ENCODE data around the gene PRG2. TPM values are rescaled to one million over a fixed set of nuclear protein-coding genes. Genes with fewer than 3 reads are reported as not detected.
"Not testable (repeated sequence)": the region's sequence is repeated elsewhere in the genome, so short reads cannot be mapped to it uniquely, and the experiment has no call there.

Gene PRG2
- total and polyA plus RNA-seq, 2 donors (not counting 1 experiment from before 2014, with no cell fraction given), result 0.07 TPM; not detected in 1

GRCh38 chr11:57338142-57338541 lies 52.3 kb downstream of the PRG2 start, which contains the start of gene P2RX3:
P2RX3 (plus strand) TSS chr11:57338352; CDS start chr11:57338551, 199 bp downstream.
- H3K4me1 Mint-ChIP-seq, result peaks cover 26% of the 10 kb centered on the region
- Histone ChIP-seq H3K4me2 (replicated peaks; ENCODE audit: low read depth, low read length, poor library complexity, severe bottlenecking) (no peak within 1 kb of the TSS), H4K20me1 (ENCODE audit: control insufficient read depth, insufficient read depth, low read length, poor library complexity, severe bottlenecking) (no peaks in the 10 kb centered on the region), H3K9me3 (ENCODE audit: control extremely low read depth in 1 of 3, control insufficient read depth in 2 of 3, insufficient read depth in 1 of 3, low read length in 2 of 3) (no peaks in the 10 kb centered on the region), H3K9ac (ENCODE audit: low read length) (no peak within 1 kb of the TSS), H3K27me3 (replicated peaks in 1 of 4; ENCODE audit: control extremely low read depth in 1 of 4, control insufficient read depth in 3 of 4, insufficient read depth in 4 of 4, low read length in 3 of 4) (no peaks in the 10 kb centered on the region), H3K27ac (ENCODE audit: low read length in 2 of 2) (no peak within 1 kb of the TSS), H3K4me3 (ENCODE audit: control extremely low read depth in 1 of 5, extremely low read depth in 1 of 5, insufficient read depth in 1 of 5, low read depth in 2 of 5, low read length in 4 of 5) (no peak within 1 kb of the TSS), H2AFZ (ENCODE audit: insufficient read depth, low read depth, low read length, poor library complexity, severe bottlenecking) (no peak within 1 kb of the TSS), H3K36me3 (replicated peaks in 1 of 2; ENCODE audit: control extremely low read depth in 1 of 2, control insufficient read depth in 1 of 2, extremely low read depth in 1 of 2, insufficient read depth in 2 of 2, low read length in 1 of 2) (peaks cover 0 to 9% of the 10 kb centered on the region in 2 experiments), H3K79me2 (ENCODE audit: control insufficient read depth, insufficient read depth, low read length) (peaks cover 28% of the 10 kb centered on the region), H3K4me1 (ENCODE audit: control insufficient read depth in 2 of 2, insufficient read depth in 2 of 2, low read length in 2 of 2) (peaks cover 17 to 23% of the 10 kb centered on the region in 2 donors)
- H3K27ac Mint-ChIP-seq, result peak within 1 kb of the TSS; percentile 72
- TF ChIP-seq EZH2 (IDR thresholded peaks at IDR 0.05; ENCODE audit: borderline replicate concordance, insufficient read depth, low read depth, low read length, poor library complexity, severe bottlenecking) (no peak), CTCF (IDR thresholded peaks at IDR 0.05) (no peak)
- H3K27me3 Mint-ChIP-seq, result peaks cover 11% of the 10 kb centered on the region
- intact Hi-C loops (cut with micrococcal nuclease), result loop anchor here (5.0 kb wide), 2 partner anchors 89 to 329 kb away; partner anchors contain the start of genes SLC43A3 and ZDHHC5
- WGBS (ENCODE audit: insufficient coverage), result 86% methylated on average over 4 of the region's 4 CpGs
- ATAC-seq (ENCODE audit: low read depth) (no peak), DNase-seq (no peak)
- no peak within 1 kb of the TSS for H3K4me3 Mint-ChIP-seq
- no peaks in the 10 kb centered on the region for H3K9me3 Mint-ChIP-seq (ENCODE audit: insufficient read depth)
- ChIA-PET POLR2A (no interaction called here), CTCF (interaction anchor here (0.8 to 1.3 kb wide), 3 partner anchors 11 to 305 kb away, joined by 3 to 6 read pairs (median 4); no protein-coding TSS in a partner anchor)

GRCh38 chr11:57336856-57337255 lies 53.6 kb downstream of the PRG2 start:
- H3K4me3 ChIP-seq (ENCODE audit: control extremely low read depth in 1 of 5, extremely low read depth in 1 of 5, insufficient read depth in 1 of 5, low read depth in 2 of 5, low read length in 4 of 5); H3K9me3 Mint-ChIP-seq (ENCODE audit: insufficient read depth); H4K20me1 ChIP-seq (ENCODE audit: control insufficient read depth, insufficient read depth, low read length, poor library complexity, severe bottlenecking); ATAC-seq (ENCODE audit: low read depth); H3K27me3 ChIP-seq (replicated peaks in 1 of 4; ENCODE audit: control extremely low read depth in 1 of 4, control insufficient read depth in 3 of 4, insufficient read depth in 4 of 4, low read length in 3 of 4); DNase-seq; H3K9me3 ChIP-seq (ENCODE audit: control extremely low read depth in 1 of 3, control insufficient read depth in 2 of 3, insufficient read depth in 1 of 3, low read length in 2 of 3): not testable (repeated sequence)
- H3K36me3 ChIP-seq (replicated peaks in 1 of 2; ENCODE audit: control extremely low read depth in 1 of 2, control insufficient read depth in 1 of 2, extremely low read depth in 1 of 2, insufficient read depth in 2 of 2, low read length in 1 of 2), result peaks cover 0 to 22% of the 10 kb centered on the region in 2 experiments
- peaks cover 27% of the 10 kb centered on the region for H3K4me1 Mint-ChIP-seq
- 100% methylated on average over 2 of the region's 6 CpGs for WGBS (ENCODE audit: insufficient coverage)
- H3K27ac Mint-ChIP-seq, result peak overlapping the region; percentile 99
- intact Hi-C loops (cut with micrococcal nuclease), result loop anchor here (5.0 kb wide), 2 partner anchors 90 to 330 kb away; partner anchors contain the start of genes SLC43A3 and ZDHHC5
- peak overlapping the region; percentile 98 for H2AFZ ChIP-seq (ENCODE audit: insufficient read depth, low read depth, low read length, poor library complexity, severe bottlenecking)
- peaks cover 31% of the 10 kb centered on the region for H3K79me2 ChIP-seq (ENCODE audit: control insufficient read depth, insufficient read depth, low read length)
- H3K4me3 Mint-ChIP-seq, result peak overlapping the region; percentile 97
- H3K4me1 ChIP-seq (ENCODE audit: control insufficient read depth in 2 of 2, insufficient read depth in 2 of 2, low read length in 2 of 2), result peaks cover 17 to 23% of the 10 kb centered on the region in 2 donors
- H3K9ac ChIP-seq (ENCODE audit: low read length), result peak overlapping the region; percentile 94
- peak overlapping the region; percentile 74 to 87 for H3K27ac ChIP-seq (ENCODE audit: low read length in 2 of 2)
- peaks cover 11% of the 10 kb centered on the region for H3K27me3 Mint-ChIP-seq
- peak overlapping the region; percentile 87 for H3K4me2 ChIP-seq (replicated peaks; ENCODE audit: low read depth, low read length, poor library complexity, severe bottlenecking)
- ChIA-PET CTCF (interaction anchor here (1.4 to 3.7 kb wide), 4 partner anchors 9 to 191 kb away, joined by 3 to 24 read pairs (median 10); partner anchors contain the start of gene TNKS1BP1), POLR2A (interaction anchor here (0.6 to 3.8 kb wide), 4 partner anchors 12 to 330 kb away, joined by 3 to 41 read pairs (median 6); partner anchors contain the start of gene TNKS1BP1)

Other genes starting within 250 kb of the PRG2 start
- not detected in 2 replicates for gene LRRC55, start 208.7 kb downstream of the PRG2 start, total RNA-seq
- not detected in 2 replicates for gene LRRC55, start 208.7 kb downstream of the PRG2 start, polyA plus RNA-seq
- not detected in 2 replicates for gene APLNR, start 153.4 kb downstream of the PRG2 start, total RNA-seq
- gene APLNR, start 153.4 kb downstream of the PRG2 start, polyA plus RNA-seq, result not detected in 2 replicates
- 8.1 and 12.2 TPM in 2 replicates for gene TNKS1BP1, start 65.7 kb downstream of the PRG2 start, total RNA-seq
- 2.2 and 2.9 TPM in 2 replicates for gene TNKS1BP1, start 65.7 kb downstream of the PRG2 start, polyA plus RNA-seq
- 63.8 and 66.6 TPM in 2 replicates for gene SSRP1, start 54.8 kb downstream of the PRG2 start, total RNA-seq
- 40.9 and 49.3 TPM in 2 replicates for gene SSRP1, start 54.8 kb downstream of the PRG2 start, polyA plus RNA-seq
- not detected in 2 replicates for gene P2RX3, start 52.3 kb downstream of the PRG2 start, total RNA-seq
- not detected in 2 replicates for gene P2RX3, start 52.3 kb downstream of the PRG2 start, polyA plus RNA-seq
- gene PRG3, start 9.5 kb downstream of the PRG2 start, total RNA-seq, result not detected in 2 replicates
- gene PRG3, start 9.5 kb downstream of the PRG2 start, polyA plus RNA-seq, result not detected in 2 replicates
- gene SLC43A3, start 36.5 kb upstream of the PRG2 start, total RNA-seq, result 19.3 and 20.9 TPM in 2 replicates
- gene SLC43A3, start 36.5 kb upstream of the PRG2 start, polyA plus RNA-seq, result 7.6 and 8.0 TPM in 2 replicates
- gene RTN4RL2, start 69.9 kb upstream of the PRG2 start, total RNA-seq, result 0.12 and 0.27 TPM in 2 replicates
- 0.10 and 0.13 TPM in 2 replicates for gene RTN4RL2, start 69.9 kb upstream of the PRG2 start, polyA plus RNA-seq
- 3.7 and 5.9 TPM in 2 replicates for gene SLC43A1, start 125.1 kb upstream of the PRG2 start, total RNA-seq
- gene SLC43A1, start 125.1 kb upstream of the PRG2 start, polyA plus RNA-seq, result 4.8 and 6.4 TPM in 2 replicates
- 39.6 and 39.8 TPM in 2 replicates for gene TIMM10, start 140.1 kb upstream of the PRG2 start, total RNA-seq
- gene TIMM10, start 140.1 kb upstream of the PRG2 start, polyA plus RNA-seq, result 21.6 and 36.5 TPM in 2 replicates
- gene SMTNL1, start 146.9 kb upstream of the PRG2 start, total RNA-seq, result not detected in 2 replicates
- not detected in 2 replicates for gene SMTNL1, start 146.9 kb upstream of the PRG2 start, polyA plus RNA-seq
- 66.3 and 70.7 TPM in 2 replicates for gene UBE2L6, start 177.0 kb upstream of the PRG2 start, total RNA-seq
- gene UBE2L6, start 177.0 kb upstream of the PRG2 start, polyA plus RNA-seq, result 45.6 and 63.5 TPM in 2 replicates
- gene SERPING1, start 207.0 kb upstream of the PRG2 start, total RNA-seq, result not detected in 2 replicates
- gene SERPING1, start 207.0 kb upstream of the PRG2 start, polyA plus RNA-seq, result not detected in 2 replicates

Data from B cell (primary cell).